ENCODE data around the gene TRMT6.

The TRMT6 gene

GRCh38 chr20:5893052-5893451 lies 57.3 kb downstream of the TRMT6 start:
- DNase-seq, result no peak

DNA sequence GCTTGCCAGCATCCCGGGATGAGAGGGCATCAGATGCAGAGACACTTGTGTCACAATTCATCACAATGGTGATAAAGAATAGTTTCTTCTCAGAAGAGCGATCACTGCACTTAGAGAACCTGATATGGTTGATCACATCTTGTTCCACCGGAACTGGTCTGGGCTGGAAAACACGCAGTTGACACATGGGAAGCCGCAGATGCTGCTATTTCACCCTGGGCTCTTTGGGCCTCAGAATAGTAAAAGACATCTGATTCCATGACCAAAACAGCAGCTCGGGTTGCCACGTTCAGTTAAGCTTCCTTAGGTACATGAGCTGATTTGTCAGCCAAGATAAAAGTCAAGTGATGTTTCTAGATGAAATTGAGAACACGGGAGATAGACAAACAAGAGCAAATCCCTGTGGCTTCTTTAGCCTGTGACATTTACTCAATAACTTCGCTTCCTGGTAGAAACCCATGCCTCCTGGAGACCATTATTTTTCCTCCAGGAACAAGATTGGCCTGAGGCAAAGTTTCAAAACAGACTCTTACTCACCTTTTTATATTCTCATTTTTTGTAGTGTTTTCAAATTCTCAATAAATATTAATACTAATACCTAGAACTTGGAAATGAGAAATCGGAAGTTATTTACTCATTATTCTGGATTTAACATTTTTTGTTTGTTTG lies 59.4 kb downstream of the TRMT6 start:
- no peak for DNase-seq

GRCh38 chr20:5888041-5888440 lies 62.3 kb downstream of the TRMT6 start:
- DNase-seq, result no peak

DNA sequence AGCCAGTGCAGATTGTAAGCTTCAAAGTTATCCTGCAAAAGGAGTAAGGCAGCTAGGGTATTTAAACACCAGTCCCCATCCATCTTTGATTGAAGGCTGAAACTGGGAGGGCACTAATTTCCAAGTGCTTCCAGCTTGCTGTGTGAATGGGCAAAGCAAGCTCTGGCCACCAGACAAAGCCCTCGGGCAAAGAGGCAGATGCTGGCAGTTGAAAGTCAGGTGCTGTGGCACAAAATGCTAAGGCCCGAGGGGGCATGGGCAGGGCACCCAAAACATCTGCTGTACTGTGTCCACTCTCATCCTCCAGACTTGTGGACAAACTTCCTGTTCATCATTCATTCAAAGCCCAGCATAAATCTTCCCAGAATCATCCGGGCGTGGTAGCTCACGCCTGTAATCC lies 62.9 kb downstream of the TRMT6 start:
- no peak for DNase-seq

Data from CD4-positive, alpha-beta T cell treated with Interferon gamma for 1 hour (primary cell).